Liver (tissue), 9 donors: ENCODE data around the gene SIGLEC9. TPM values are rescaled to one million over a fixed set of nuclear protein-coding genes. Genes with fewer than 3 reads are reported as not detected.
"Not testable (repeated sequence)": the region's sequence is repeated elsewhere in the genome, so short reads cannot be mapped to it uniquely, and the experiment has no call there.

ENCODE experiments used
- DNase-seq: peaks from one replicate; pipeline ENCODE4 v3.0.0-alpha.2; 2017; ENCODE audit warnings: low spot score
- H3K27ac ChIP-seq, 2 donors: one replicate each; pipeline ENCODE4 v1.7.0; 2013; ENCODE audit warnings: inconsistent platforms in 2 of 2, low read length in 2 of 2, control low read depth in 1 of 2, low read depth in 1 of 2, mild to moderate bottlenecking in 1 of 2
- H3K27me3 ChIP-seq, 4 donors: one replicate each; pipeline versions ENCODE4 v1.6.1 to v1.7.0; 2013; ENCODE audit warnings: low read length in 3 of 4, inconsistent platforms in 1 of 4, mild to moderate bottlenecking in 1 of 4, moderate library complexity in 1 of 4; ENCODE audit not compliant: control insufficient read depth in 4 of 4, insufficient read depth in 4 of 4
- H3K36me3 ChIP-seq, 4 donors: one replicate each; pipeline versions ENCODE4 v1.6.1 to v1.7.0; 2013; ENCODE audit warnings: low read length in 3 of 4, mild to moderate bottlenecking in 3 of 4, low read depth in 1 of 4, moderate library complexity in 1 of 4; ENCODE audit not compliant: control insufficient read depth in 4 of 4, insufficient read depth in 3 of 4
- H3K4me1 ChIP-seq, 4 donors: one replicate each; pipeline versions ENCODE4 v1.6.1 to v1.7.0; 2013; ENCODE audit warnings: low read length in 3 of 4, mild to moderate bottlenecking in 3 of 4, moderate library complexity in 1 of 4; ENCODE audit not compliant: control insufficient read depth in 4 of 4, insufficient read depth in 4 of 4
- H3K4me3 ChIP-seq, 3 donors: one replicate each; pipeline versions ENCODE4 v1.6.1 to v1.7.0; 2013; ENCODE audit warnings: low read length in 3 of 3, control low read depth in 1 of 3, low read depth in 1 of 3, mild to moderate bottlenecking in 1 of 3
- H3K9ac ChIP-seq, 2 donors: one replicate each; pipeline ENCODE4 v1.7.0; 2013; ENCODE audit warnings: low read length in 2 of 2, mild to moderate bottlenecking in 2 of 2, moderate library complexity in 2 of 2, control low read depth in 1 of 2, low read depth in 1 of 2
- H3K9me3 ChIP-seq, 4 donors: one replicate each; pipeline versions ENCODE4 v1.6.1 to v1.7.0; 2013; ENCODE audit warnings: low read length in 3 of 4; ENCODE audit not compliant: control insufficient read depth in 4 of 4
- EGR1 ChIP-seq, 2 donors: IDR thresholded peaks; 2 replicates each; pipeline ENCODE4 v1.6.1; 2016 to 2018; ENCODE audit warnings: antibody characterized with exemption in 2 of 2, low read depth in 2 of 2
- FOXA1 ChIP-seq: IDR thresholded peaks from 2 replicates; pipeline ENCODE4 v1.6.1; 2016; ENCODE audit warnings: antibody characterized with exemption
- FOXA2 ChIP-seq: IDR thresholded peaks from 2 replicates; pipeline ENCODE4 v1.6.1; 2016; ENCODE audit warnings: antibody characterized with exemption
- HNF4A ChIP-seq, 2 donors: conservative IDR thresholded peaks; 2 replicates each; pipeline ENCODE4 v1.6.1; 2016; ENCODE audit warnings: antibody characterized with exemption in 2 of 2, mild to moderate bottlenecking in 2 of 2
- JUND ChIP-seq, 2 donors: IDR thresholded peaks; 2 replicates each; pipeline ENCODE4 v1.6.1; 2016; ENCODE audit warnings: antibody characterized with exemption in 2 of 2
- NR2F2 ChIP-seq: IDR thresholded peaks from 2 replicates; pipeline ENCODE4 v1.6.1; 2016; ENCODE audit warnings: antibody characterized with exemption
- RAD21 ChIP-seq, 2 donors: IDR thresholded peaks; 2 replicates each; pipeline ENCODE4 v1.6.1; 2016; ENCODE audit warnings: antibody characterized with exemption in 2 of 2, mild to moderate bottlenecking in 2 of 2
- RXRA ChIP-seq, 2 donors: IDR thresholded peaks; 2 replicates each; pipeline ENCODE4 v1.6.1; 2017 to 2018; ENCODE audit warnings: antibody characterized with exemption in 2 of 2, mild to moderate bottlenecking in 1 of 2
- SP1 ChIP-seq: IDR thresholded peaks from 2 replicates; pipeline ENCODE4 v1.6.1; 2018; ENCODE audit warnings: antibody characterized with exemption, mild to moderate bottlenecking
- TAF1 ChIP-seq: conservative IDR thresholded peaks from 2 replicates; pipeline ENCODE4 v1.6.1; 2016; ENCODE audit warnings: antibody characterized with exemption, mild to moderate bottlenecking
- YY1 ChIP-seq: IDR thresholded peaks from 2 replicates; pipeline ENCODE4 v1.6.1; 2016; ENCODE audit warnings: antibody characterized with exemption, mild to moderate bottlenecking
- WGBS: extraction: QIAGEN DNeasy Blood & Tissue Kit; methylation state at CpG from one replicate; pipeline ENCODE4 v1.1.7; 2013; 5-methylcytosine and 5-hydroxymethylcytosine counted together
- polyA plus RNA-seq, 2 donors: library from polyadenylated mRNA; stranded (reverse) in 1 of 2; unstranded in 1 of 2; fragments of 200-250 nt in 1 of 2; fragments of >200 nt in 1 of 2; fragmentation: Nextera tagmentation in 1 of 2; extraction: Ambion mirVana in 1 of 2; gene quantifications; one replicate each; pipeline versions ENCODE4 v1.2.1 to v1.2.3, GENCODE V29; 2013 to 2015
- total RNA-seq, 2 donors: library from RNA; depleted of rRNA; stranded (reverse); fragments of >200 nt; gene quantifications; one replicate each; pipeline ENCODE4 v1.2.3, GENCODE V29; 2014
- TF ChIP-seq, protein P1 (sequence below): IDR thresholded peaks from 2 replicates; pipeline ENCODE4 v1.6.1; 2016; ENCODE audit warnings: antibody characterized with exemption
- TF ChIP-seq, protein P2 (sequence below): IDR thresholded peaks from 2 replicates; pipeline ENCODE4 v1.6.1; 2016; ENCODE audit warnings: antibody characterized with exemption
- TF ChIP-seq, protein P3 (sequence below): IDR thresholded peaks from 2 replicates; pipeline ENCODE4 v1.6.1; 2016; ENCODE audit warnings: antibody characterized with exemption, mild to moderate bottlenecking
- donor health status: healthy.
- donor health status: healthy.
- donor health status: healthy.
- donor health status: healthy.
- donor health status: healthy.

Gene SIGLEC9
- total and polyA plus RNA-seq, 4 donors, result 3.0 to 5.4 (median 4.4) TPM

DNA sequence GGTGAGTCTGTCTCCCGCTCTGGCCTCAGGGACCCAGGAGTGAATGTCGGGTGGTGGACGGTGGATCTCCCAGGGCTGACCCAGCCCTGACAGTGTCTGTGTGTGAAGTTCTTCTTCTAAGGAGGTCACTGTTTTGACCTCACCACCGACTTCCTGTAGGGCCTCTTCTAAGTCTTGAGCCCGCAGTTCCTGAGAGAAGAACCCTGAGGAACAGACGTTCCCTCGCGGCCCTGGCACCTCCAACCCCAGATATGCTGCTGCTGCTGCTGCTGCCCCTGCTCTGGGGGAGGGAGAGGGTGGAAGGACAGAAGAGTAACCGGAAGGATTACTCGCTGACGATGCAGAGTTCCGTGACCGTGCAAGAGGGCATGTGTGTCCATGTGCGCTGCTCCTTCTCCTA lies 17.4 kb downstream of the SIGLEC9 start, which contains the start of gene SIGLEC7:
TSS of gene SIGLEC7 (plus strand) at position 183 of the 400 bp plus-strand sequence. CDS start at position 252, 69 bp downstream.
- WGBS, result 57% methylated on average over 14 of the region's 14 CpGs
- H3K9me3 ChIP-seq, result no peaks in the 10 kb centered on the region
- H3K4me1 ChIP-seq, result no peaks in the 10 kb centered on the region
- peak within 1 kb of the TSS in 1 of 3 donors; percentile 24 for H3K4me3 ChIP-seq
- TF ChIP-seq HNF4A (conservative IDR thresholded peaks at IDR 0.05), result no peak
- no peak for TF ChIP-seq YY1
- TF ChIP-seq JUND (IDR thresholded peaks at IDR 0.05), result no peak
- TF ChIP-seq RAD21 (IDR thresholded peaks at IDR 0.05), result no peak
- TF ChIP-seq EGR1 (IDR thresholded peaks at IDR 0.05; ENCODE audit: low read depth in 2 of 2), result no peak
- TF ChIP-seq, protein P1, sequence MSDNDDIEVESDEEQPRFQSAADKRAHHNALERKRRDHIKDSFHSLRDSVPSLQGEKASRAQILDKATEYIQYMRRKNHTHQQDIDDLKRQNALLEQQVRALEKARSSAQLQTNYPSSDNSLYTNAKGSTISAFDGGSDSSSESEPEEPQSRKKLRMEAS, result no peak
- TF ChIP-seq NR2F2, result peak; percentile 60
- peak; percentile 13 for TF ChIP-seq SP1
- no peak for TF ChIP-seq FOXA2
- TF ChIP-seq, protein P2, sequence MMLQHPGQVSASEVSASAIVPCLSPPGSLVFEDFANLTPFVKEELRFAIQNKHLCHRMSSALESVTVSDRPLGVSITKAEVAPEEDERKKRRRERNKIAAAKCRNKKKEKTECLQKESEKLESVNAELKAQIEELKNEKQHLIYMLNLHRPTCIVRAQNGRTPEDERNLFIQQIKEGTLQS, result no peak
- TF ChIP-seq FOXA1, result no peak
- TF ChIP-seq, protein P3, sequence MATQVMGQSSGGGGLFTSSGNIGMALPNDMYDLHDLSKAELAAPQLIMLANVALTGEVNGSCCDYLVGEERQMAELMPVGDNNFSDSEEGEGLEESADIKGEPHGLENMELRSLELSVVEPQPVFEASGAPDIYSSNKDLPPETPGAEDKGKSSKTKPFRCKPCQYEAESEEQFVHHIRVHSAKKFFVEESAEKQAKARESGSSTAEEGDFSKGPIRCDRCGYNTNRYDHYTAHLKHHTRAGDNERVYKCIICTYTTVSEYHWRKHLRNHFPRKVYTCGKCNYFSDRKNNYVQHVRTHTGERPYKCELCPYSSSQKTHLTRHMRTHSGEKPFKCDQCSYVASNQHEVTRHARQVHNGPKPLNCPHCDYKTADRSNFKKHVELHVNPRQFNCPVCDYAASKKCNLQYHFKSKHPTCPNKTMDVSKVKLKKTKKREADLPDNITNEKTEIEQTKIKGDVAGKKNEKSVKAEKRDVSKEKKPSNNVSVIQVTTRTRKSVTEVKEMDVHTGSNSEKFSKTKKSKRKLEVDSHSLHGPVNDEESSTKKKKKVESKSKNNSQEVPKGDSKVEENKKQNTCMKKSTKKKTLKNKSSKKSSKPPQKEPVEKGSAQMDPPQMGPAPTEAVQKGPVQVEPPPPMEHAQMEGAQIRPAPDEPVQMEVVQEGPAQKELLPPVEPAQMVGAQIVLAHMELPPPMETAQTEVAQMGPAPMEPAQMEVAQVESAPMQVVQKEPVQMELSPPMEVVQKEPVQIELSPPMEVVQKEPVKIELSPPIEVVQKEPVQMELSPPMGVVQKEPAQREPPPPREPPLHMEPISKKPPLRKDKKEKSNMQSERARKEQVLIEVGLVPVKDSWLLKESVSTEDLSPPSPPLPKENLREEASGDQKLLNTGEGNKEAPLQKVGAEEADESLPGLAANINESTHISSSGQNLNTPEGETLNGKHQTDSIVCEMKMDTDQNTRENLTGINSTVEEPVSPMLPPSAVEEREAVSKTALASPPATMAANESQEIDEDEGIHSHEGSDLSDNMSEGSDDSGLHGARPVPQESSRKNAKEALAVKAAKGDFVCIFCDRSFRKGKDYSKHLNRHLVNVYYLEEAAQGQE, result no peak
- DNase-seq, result no peak
- H3K27ac ChIP-seq, result peak within 1 kb of the TSS; percentile 55 to 75
- H3K9ac ChIP-seq, result no peak within 1 kb of the TSS
- no peaks in the 10 kb centered on the region for H3K27me3 ChIP-seq
- H3K36me3 ChIP-seq, result no peaks in the 10 kb centered on the region

DNA sequence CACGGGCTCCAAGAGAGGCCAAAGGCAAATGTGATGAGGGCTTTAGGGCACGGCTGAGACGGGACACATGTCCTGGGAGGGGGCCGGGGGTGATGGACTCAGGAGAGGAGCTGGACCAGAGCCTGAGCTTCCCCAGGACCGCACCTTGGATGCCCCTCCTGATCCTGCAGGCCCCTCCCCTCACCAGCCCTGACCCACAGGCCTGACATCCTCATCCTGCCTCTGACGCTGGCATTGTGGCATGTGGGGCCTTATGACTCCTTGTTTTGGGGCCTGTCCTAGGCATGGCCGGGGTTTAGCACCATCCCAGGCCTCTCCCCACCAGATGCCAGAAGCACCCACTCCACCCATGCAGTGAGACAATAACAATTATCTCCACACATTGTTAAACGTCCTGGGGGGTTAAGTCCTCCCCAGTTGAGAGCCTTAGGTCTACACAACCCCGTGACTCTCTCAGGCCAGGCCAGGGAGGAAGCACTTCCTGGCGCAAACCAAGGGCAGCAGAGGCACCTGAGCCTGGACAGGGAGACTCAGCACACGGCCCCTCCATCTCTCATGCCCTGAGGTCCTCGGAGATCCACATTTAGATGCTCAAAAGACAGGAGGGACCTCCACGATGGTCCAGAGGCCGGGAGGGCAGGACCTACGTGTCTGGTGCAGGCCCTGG lies 18.2 kb downstream of the SIGLEC9 start:
- 60% methylated on average over 15 of the region's 15 CpGs for WGBS
- H3K4me3 ChIP-seq, result peak overlapping the region in 1 of 3 donors; percentile 24
- H3K27ac ChIP-seq, result peak overlapping the region; percentile 55 to 75

DNA sequence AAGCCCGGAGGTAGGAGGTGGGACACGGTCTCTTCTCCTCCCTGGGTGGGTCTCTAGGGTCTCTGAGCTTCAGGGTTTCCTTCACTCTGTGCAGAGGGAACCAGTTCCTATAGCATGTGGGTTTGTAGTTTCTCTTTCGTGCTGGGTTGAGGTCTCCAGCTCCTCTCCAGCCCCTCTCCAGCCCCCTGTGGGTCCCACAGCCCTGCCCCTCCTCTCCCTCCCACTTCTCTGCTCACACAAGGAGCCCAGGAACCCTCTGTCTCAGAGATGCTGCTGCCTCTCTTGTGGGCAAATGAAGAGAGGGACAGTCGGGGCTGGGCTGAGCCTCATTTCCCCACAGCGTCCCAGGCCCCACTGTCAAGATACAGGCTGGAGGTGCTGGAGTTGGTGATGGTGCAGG lies 18.8 kb downstream of the SIGLEC9 start:
- no peaks in the 10 kb centered on the region for H3K9me3 ChIP-seq
- 72% methylated on average over 5 of the region's 5 CpGs for WGBS
- no peaks in the 10 kb centered on the region for H3K4me1 ChIP-seq
- H3K9ac ChIP-seq, result no peak overlapping the region
- H3K27me3 ChIP-seq, result no peaks in the 10 kb centered on the region
- no peaks in the 10 kb centered on the region for H3K36me3 ChIP-seq
- DNase-seq, result no peak
- no peak for TF ChIP-seq JUND (IDR thresholded peaks at IDR 0.05)
- TF ChIP-seq SP1, result no peak
- TF ChIP-seq TAF1, result no peak
- no peak for TF ChIP-seq RXRA (IDR thresholded peaks at IDR 0.05)
- peak overlapping the region in 1 of 3 donors; percentile 8 for H3K4me3 ChIP-seq
- peak overlapping the region; percentile 16 to 25 for H3K27ac ChIP-seq

More for the DNA sequence above, 18.2 kb downstream of the SIGLEC9 start:
- H3K9me3 ChIP-seq, H3K36me3 ChIP-seq, H3K27me3 ChIP-seq, DNase-seq, H3K4me1 ChIP-seq, H3K9ac ChIP-seq: not testable (repeated sequence)
